ENCODE data around the gene CDK13.

CDK13 gene

GRCh38 chr7:39969431-39969830 lies 19.4 kb downstream of the CDK13 start:
- H3K4me1 Mint-ChIP-seq: peaks cover 66% of the 10 kb centered on the region
- no peak overlapping the region for H3K4me3 Mint-ChIP-seq
- DNase-seq (ENCODE audit: low spot score in 2 of 2): no peak
- no peaks in the 10 kb centered on the region for H3K9me3 Mint-ChIP-seq
- ATAC-seq: no peak
- H3K36me3 Mint-ChIP-seq: peaks cover 6% of the 10 kb centered on the region
- peak overlapping the region; percentile 11 for H3K27ac Mint-ChIP-seq

DNA sequence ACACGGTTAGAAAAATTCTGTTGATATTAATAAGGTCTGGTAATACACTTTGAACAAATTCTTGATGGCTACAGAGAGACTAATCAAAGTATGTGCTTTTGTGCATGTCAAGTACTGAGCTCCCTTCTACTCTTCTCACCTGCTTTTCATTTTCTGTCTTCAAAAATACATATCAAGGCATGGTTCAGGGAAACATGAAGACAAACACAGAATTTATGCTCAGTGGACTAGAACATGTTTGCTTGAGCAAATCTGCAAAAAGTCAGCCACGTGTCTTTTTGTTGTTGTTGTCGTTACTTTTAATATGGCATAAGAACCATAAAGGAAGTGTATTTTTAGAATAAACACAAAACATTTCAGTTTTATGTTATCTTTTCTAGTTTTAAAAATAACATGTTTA lies 21.9 kb downstream of the CDK13 start:
- Mint-ChIP-seq H3K9me3 (no peaks in the 10 kb centered on the region), H3K4me1 (peaks cover 47% of the 10 kb centered on the region), H3K36me3 (peaks cover 6% of the 10 kb centered on the region), H3K27ac (peak overlapping the region; percentile 20), H3K4me3 (no peak overlapping the region)
- ATAC-seq: no peak
- DNase-seq (ENCODE audit: low spot score in 2 of 2): no peak

- Mint-ChIP-seq H3K4me1 (peaks cover 28% of the 10 kb centered on the region), H3K9me3 (no peaks in the 10 kb centered on the region), H3K36me3 (peaks cover 3% of the 10 kb centered on the region), H3K4me3 (no peak overlapping the region), H3K27ac (no peak overlapping the region)
- DNase-seq (ENCODE audit: low spot score in 2 of 2): no peak
- ATAC-seq: no peak
Observed at GRCh38 chr7:39973801-39974200, 23.7 kb downstream of the CDK13 start.

- Mint-ChIP-seq H3K4me1 (peaks cover 7% of the 10 kb centered on the region), H3K9me3 (no peaks in the 10 kb centered on the region), H3K4me3 (no peak overlapping the region), H3K36me3 (no peaks in the 10 kb centered on the region), H3K27ac (no peak overlapping the region)
- no peak for ATAC-seq
- no peak for DNase-seq (ENCODE audit: low spot score in 2 of 2)
Observed at GRCh38 chr7:39978230-39978934, 28.3 kb downstream of the CDK13 start.

GRCh38 chr7:39979406-39980073 lies 29.5 kb downstream of the CDK13 start:
- DNase-seq (ENCODE audit: low spot score in 2 of 2): no peak
- H3K36me3 Mint-ChIP-seq: no peaks in the 10 kb centered on the region
- peak; percentile 95 for ATAC-seq
- H3K4me1 Mint-ChIP-seq: peaks cover 12% of the 10 kb centered on the region
- no peak overlapping the region for H3K27ac Mint-ChIP-seq
- no peaks in the 10 kb centered on the region for H3K9me3 Mint-ChIP-seq
- H3K4me3 Mint-ChIP-seq: no peak overlapping the region

DNA sequence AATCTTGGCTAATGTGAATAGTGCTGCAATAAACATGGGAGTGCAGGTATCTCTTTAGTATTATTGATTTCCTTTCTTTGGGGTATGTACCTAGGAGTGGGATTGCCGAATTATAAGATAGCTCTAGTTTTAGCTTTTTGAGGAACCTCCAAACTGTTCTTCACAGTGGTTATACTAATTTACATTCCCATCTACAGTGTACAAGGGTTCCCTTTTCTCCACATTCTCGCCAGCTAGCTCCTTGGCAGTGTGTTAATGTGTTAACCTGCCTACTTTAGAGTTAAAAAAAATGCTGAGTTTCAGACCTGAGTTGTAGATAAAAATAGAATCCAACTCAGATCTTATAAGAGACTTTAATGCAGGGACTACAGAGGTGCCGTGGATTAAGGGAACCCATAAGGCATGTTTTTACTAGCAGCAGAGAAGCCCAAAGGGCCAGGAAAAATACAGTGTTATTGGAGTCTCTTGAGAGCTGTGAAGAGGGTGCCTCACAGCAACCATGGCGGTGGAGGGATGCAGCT lies 35.4 kb downstream of the CDK13 start:
- Mint-ChIP-seq H3K4me3 (no peak overlapping the region), H3K9me3 (no peaks in the 10 kb centered on the region), H3K27ac (peak overlapping the region; percentile 36), H3K36me3 (peaks cover 42% of the 10 kb centered on the region), H3K4me1 (peaks cover 44% of the 10 kb centered on the region)
- ATAC-seq: no peak
- DNase-seq (ENCODE audit: low spot score in 2 of 2): no peak

GRCh38 chr7:39987641-39988347 lies 37.7 kb downstream of the CDK13 start:
- Mint-ChIP-seq H3K4me3 (no peak overlapping the region), H3K4me1 (peaks cover 47% of the 10 kb centered on the region), H3K36me3 (peaks cover 42% of the 10 kb centered on the region), H3K9me3 (no peaks in the 10 kb centered on the region), H3K27ac (peak overlapping the region; percentile 67)
- ATAC-seq (no peak), DNase-seq (ENCODE audit: low spot score in 2 of 2) (no peak)

DNA sequence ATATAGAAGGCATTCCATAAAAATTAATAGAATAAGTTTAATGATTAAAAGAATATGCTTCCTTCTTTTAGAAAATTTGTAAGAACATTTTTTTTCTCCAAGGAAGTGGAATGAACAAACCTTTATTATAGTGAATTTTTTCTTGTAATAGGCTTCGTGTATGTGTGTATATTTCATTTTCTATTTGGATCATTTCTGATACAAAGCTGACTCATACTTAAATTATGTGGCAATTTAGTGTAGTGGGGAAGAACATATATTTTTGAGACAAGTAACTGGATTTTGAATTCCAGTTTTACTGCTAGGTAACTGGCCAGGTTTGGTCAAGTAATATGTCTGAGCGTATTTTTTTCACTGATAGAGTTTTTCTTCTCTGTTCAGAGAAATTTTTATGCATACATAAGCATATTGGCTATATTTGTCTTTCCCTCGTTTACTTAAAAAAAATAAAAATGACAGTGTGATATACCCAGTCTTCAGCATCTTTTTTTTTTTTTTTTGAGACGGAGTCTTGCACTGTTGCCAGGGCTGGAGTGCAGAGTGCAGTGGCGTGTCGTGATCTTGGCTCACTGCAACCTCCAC lies 50.8 kb downstream of the CDK13 start:
- no peak overlapping the region for H3K27ac Mint-ChIP-seq
- ATAC-seq: no peak

DNA sequence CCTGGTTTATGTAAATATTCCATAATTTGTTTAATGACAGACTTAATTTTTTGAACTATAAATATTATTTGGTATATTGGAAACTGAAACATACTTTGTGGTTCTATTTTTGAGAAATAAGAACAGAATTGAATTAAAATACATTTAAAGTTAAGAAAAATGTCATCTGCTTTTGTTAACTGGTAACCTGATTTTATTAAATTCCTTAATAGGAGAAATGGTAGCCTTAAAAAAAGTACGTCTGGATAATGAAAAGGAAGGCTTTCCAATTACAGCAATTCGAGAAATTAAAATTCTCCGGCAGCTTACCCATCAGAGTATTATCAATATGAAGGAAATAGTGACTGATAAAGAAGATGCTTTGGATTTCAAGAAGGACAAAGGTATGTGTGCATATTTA lies 51.6 kb downstream of the CDK13 start:
- peaks cover 78% of the 10 kb centered on the region for H3K36me3 Mint-ChIP-seq
- H3K4me3 Mint-ChIP-seq: no peak overlapping the region
- no peak overlapping the region for H3K27ac Mint-ChIP-seq
- DNase-seq (ENCODE audit: low spot score in 2 of 2) (no peak), ATAC-seq (no peak)
- H3K9me3 Mint-ChIP-seq: no peaks in the 10 kb centered on the region
- H3K4me1 Mint-ChIP-seq: peaks cover 11% of the 10 kb centered on the region

More for the DNA sequence above, 50.8 kb downstream of the CDK13 start:
- DNase-seq (ENCODE audit: low spot score in 2 of 2): no peak
- Mint-ChIP-seq H3K36me3 (peaks cover 73% of the 10 kb centered on the region), H3K4me1 (peaks cover 11% of the 10 kb centered on the region), H3K4me3 (no peak overlapping the region), H3K9me3 (no peaks in the 10 kb centered on the region)

- Mint-ChIP-seq H3K36me3 (peaks cover 77% of the 10 kb centered on the region), H3K27ac (no peak overlapping the region), H3K4me1 (peaks cover 11% of the 10 kb centered on the region), H3K4me3 (no peak overlapping the region), H3K9me3 (no peaks in the 10 kb centered on the region)
- DNase-seq (ENCODE audit: low spot score in 2 of 2) (no peak), ATAC-seq (no peak)
Observed at GRCh38 chr7:40003597-40003996, 53.5 kb downstream of the CDK13 start.

- no peak overlapping the region for H3K4me3 Mint-ChIP-seq
- ATAC-seq (no peak), DNase-seq (ENCODE audit: low spot score in 2 of 2) (no peak)
- H3K4me1 Mint-ChIP-seq: peaks cover 7% of the 10 kb centered on the region
- H3K9me3 Mint-ChIP-seq: no peaks in the 10 kb centered on the region
- H3K27ac Mint-ChIP-seq: no peak overlapping the region
- H3K36me3 Mint-ChIP-seq: peaks cover 51% of the 10 kb centered on the region
Observed at GRCh38 chr7:40008223-40008815, 58.3 kb downstream of the CDK13 start.

GRCh38 chr7:40009301-40009700 lies 59.2 kb downstream of the CDK13 start:
- H3K4me3 Mint-ChIP-seq: no peak overlapping the region
- peaks cover 45% of the 10 kb centered on the region for H3K36me3 Mint-ChIP-seq
- ATAC-seq (no peak), DNase-seq (ENCODE audit: low spot score in 2 of 2) (no peak)
- peaks cover 6% of the 10 kb centered on the region for H3K4me1 Mint-ChIP-seq
- H3K27ac Mint-ChIP-seq: no peak overlapping the region
- no peaks in the 10 kb centered on the region for H3K9me3 Mint-ChIP-seq

DNA sequence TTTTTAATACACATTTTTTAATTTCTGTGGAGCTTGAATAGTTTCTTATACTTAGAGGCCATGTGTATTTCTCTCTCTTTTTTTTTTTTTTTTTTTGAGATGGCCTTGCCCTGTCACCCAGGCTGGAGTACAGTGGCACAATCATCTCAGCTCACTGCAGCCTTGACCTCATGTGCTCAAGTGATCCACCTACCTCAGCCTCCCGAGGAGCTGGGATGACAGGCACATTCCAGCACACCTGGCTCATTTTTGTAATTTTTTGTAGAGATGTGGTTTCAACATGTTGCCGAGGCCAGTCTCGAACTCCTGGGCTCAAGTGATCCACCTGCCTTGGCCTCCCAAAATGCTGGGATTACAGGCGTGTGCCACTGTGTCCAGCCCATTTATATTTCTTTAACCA lies 64.3 kb downstream of the CDK13 start:
- Mint-ChIP-seq H3K4me1 (peaks cover 23% of the 10 kb centered on the region), H3K27ac (no peak overlapping the region), H3K36me3 (peaks cover 33% of the 10 kb centered on the region), H3K9me3 (no peaks in the 10 kb centered on the region), H3K4me3 (no peak overlapping the region)
- no peak for DNase-seq (ENCODE audit: low spot score in 2 of 2)
- ATAC-seq: no peak

DNA sequence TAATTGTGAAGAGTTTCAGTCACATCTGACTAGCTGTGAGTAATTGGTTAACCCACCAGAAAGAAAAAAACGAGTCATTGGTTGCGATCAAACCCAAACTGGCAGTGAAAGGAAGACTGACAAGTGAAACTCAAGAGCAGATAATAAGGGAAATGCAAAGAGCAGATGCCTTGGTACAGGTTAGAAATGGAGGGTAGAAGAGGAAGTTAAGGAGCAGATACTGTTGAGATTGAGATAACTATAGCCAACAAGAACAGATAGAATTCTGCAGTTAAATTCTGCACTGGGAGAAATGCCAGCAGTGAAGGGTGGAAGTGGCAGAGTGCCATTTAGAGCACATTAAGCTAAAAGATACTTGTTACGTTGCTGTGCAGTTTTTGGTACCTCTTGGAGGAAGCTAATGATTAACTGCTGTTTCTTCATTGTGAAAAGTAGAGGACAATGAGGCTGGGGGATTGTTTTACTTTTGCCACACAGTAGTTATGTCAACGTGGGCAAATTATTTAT lies 65.8 kb downstream of the CDK13 start:
- peaks cover 19% of the 10 kb centered on the region for H3K36me3 Mint-ChIP-seq
- H3K4me3 Mint-ChIP-seq: no peak overlapping the region
- H3K9me3 Mint-ChIP-seq: no peaks in the 10 kb centered on the region
- H3K4me1 Mint-ChIP-seq: peaks cover 23% of the 10 kb centered on the region
- no peak for DNase-seq (ENCODE audit: low spot score in 2 of 2)
- ATAC-seq: peak; percentile 92
- H3K27ac Mint-ChIP-seq: no peak overlapping the region

DNA sequence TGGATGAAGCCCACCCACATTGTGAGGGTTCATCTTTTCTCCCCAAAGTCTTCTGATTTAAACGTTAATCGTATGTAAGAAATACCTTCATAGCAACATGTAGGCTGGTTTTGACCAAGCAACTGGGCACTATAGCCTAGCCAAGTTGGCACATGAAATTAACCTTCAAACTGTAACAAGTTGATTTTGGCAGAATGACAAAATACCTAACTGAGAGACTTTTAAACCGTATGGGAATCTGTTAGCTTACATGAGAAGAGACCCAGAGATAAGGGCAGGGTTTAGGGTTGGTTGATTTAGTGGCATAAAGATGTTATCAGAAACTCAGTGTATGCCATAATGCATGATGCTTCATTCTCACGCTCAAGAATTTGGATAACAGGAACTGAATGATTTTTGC lies 69.5 kb downstream of the CDK13 start:
- H3K4me3 Mint-ChIP-seq: no peak overlapping the region
- H3K27ac Mint-ChIP-seq: no peak overlapping the region
- peaks cover 22% of the 10 kb centered on the region for H3K4me1 Mint-ChIP-seq
- DNase-seq (ENCODE audit: low spot score in 2 of 2) (no peak), ATAC-seq (no peak)
- H3K36me3 Mint-ChIP-seq: peaks cover 34% of the 10 kb centered on the region
- no peaks in the 10 kb centered on the region for H3K9me3 Mint-ChIP-seq

Measured in stimulated activated effector memory CD8-positive, alpha-beta T cell treated with anti-CD3 and anti-CD28 coated beads, Interleukin-12 subunit alpha, Interleukin-12 subunit beta, amount 100 ng/mL, for 72 hours (primary cell).